ENCODE data around the gene BORCS5.
A peak's percentile ranks its signal among the peaks of the same experiment; 100 is the strongest.

The BORCS5 gene

GRCh38 chr12:12423367-12423766 is 66.5 kb downstream of the BORCS5 start:
- Mint-ChIP-seq H3K4me3 (no peak overlapping the region), H3K27me3 (no peaks in the 10 kb centered on the region), H3K9me3 (peaks cover 23 to 24% of the 10 kb centered on the region in 2 donors), H3K4me1 (peaks cover 0 to 2% of the 10 kb centered on the region in 2 donors), H3K27ac (no peak overlapping the region), H3K36me3 (peaks cover 47 to 59% of the 10 kb centered on the region in 2 donors)
- DNase-seq, result no peak
- no peak for ATAC-seq (replicated peaks)

- Mint-ChIP-seq H3K4me3 (no peak overlapping the region), H3K27me3 (no peaks in the 10 kb centered on the region), H3K9me3 (peaks cover 20 to 23% of the 10 kb centered on the region in 2 donors), H3K4me1 (peaks cover 5% of the 10 kb centered on the region in 2 donors), H3K27ac (no peak overlapping the region), H3K36me3 (peaks cover 39 to 49% of the 10 kb centered on the region in 2 donors)
- DNase-seq (no peak), ATAC-seq (replicated peaks) (no peak)
Observed at GRCh38 chr12:12425001-12425400, 68.1 kb downstream of the BORCS5 start.

DNA sequence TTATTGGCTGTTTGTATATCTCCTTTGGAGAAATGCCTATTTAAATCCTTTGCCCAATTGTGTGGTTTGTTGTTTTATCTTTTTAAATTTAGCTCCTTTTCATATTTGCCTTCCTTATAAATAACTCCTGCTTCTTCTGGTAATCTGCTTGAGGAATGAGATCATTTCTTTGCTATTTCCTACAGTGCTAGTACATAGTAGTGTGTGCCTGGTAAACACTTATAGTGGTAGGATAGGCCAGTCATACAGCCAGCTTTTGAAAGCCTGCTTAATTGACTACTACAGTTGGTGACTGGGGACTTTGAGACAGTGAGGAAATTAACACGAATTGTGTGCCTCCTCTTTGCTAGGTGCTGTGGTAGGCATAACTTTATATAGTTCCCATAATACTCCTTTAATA is 68.7 kb downstream of the BORCS5 start:
- Mint-ChIP-seq H3K4me1 (peaks cover 5% of the 10 kb centered on the region in 2 donors), H3K27me3 (no peaks in the 10 kb centered on the region), H3K27ac (no peak overlapping the region), H3K36me3 (peaks cover 39 to 45% of the 10 kb centered on the region in 2 donors), H3K9me3 (peaks cover 19 to 22% of the 10 kb centered on the region in 2 donors), H3K4me3 (no peak overlapping the region)
- ATAC-seq (replicated peaks), result no peak
- DNase-seq, result no peak

DNA sequence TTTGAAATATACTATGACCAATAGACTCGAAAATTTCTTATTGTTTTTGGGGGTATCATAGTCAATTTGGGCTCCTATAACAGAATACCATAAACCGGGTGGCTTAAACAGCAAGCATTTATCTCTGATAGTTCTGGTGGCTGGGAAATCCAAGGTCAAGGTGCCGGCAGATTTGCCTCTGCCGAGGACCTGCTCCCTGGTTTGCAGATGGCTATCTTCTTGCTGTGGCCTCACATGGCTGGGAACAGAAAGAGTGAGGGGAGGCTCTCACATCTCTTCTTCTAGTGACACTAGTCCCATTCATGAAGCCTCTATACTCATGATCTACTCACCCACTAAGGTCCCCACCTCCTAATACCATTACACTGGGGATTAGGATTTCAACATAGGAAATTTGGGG is 70.7 kb downstream of the BORCS5 start:
- H3K27ac Mint-ChIP-seq, result no peak overlapping the region
- peaks cover 5% of the 10 kb centered on the region in 2 donors for H3K4me1 Mint-ChIP-seq
- peaks cover 25 to 30% of the 10 kb centered on the region in 2 donors for H3K36me3 Mint-ChIP-seq
- H3K27me3 Mint-ChIP-seq, result no peaks in the 10 kb centered on the region
- ATAC-seq (replicated peaks) (no peak), DNase-seq (no peak)
- H3K4me3 Mint-ChIP-seq, result no peak overlapping the region
- H3K9me3 Mint-ChIP-seq, result peaks cover 9 to 12% of the 10 kb centered on the region in 2 donors

DNA sequence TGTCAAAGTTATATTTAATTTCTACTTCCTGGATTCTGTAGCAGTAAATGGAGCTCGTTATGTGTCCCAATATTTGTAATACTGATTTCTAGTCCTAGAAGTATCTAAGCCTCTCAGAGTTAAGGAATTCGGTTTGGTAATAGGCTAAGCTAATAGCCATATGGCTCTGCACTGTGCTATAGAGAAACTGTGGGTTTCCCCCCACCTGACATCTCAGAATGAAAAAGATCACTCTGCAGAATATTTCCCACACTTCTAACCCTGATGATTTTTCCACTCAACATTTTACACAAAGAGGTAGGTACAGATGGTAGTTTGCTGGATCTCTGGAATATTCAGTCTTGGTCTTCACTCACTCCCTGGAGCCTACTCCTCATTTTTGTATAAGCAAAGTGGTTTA is 71.2 kb downstream of the BORCS5 start:
- ATAC-seq (replicated peaks), result no peak
- peaks cover 5% of the 10 kb centered on the region in 2 donors for H3K4me1 Mint-ChIP-seq
- H3K9me3 Mint-ChIP-seq, result peaks cover 9 to 12% of the 10 kb centered on the region in 2 donors
- H3K4me3 Mint-ChIP-seq, result no peak overlapping the region
- no peak overlapping the region for H3K27ac Mint-ChIP-seq
- DNase-seq, result no peak
- H3K27me3 Mint-ChIP-seq, result no peaks in the 10 kb centered on the region
- peaks cover 27 to 29% of the 10 kb centered on the region in 2 donors for H3K36me3 Mint-ChIP-seq

DNA sequence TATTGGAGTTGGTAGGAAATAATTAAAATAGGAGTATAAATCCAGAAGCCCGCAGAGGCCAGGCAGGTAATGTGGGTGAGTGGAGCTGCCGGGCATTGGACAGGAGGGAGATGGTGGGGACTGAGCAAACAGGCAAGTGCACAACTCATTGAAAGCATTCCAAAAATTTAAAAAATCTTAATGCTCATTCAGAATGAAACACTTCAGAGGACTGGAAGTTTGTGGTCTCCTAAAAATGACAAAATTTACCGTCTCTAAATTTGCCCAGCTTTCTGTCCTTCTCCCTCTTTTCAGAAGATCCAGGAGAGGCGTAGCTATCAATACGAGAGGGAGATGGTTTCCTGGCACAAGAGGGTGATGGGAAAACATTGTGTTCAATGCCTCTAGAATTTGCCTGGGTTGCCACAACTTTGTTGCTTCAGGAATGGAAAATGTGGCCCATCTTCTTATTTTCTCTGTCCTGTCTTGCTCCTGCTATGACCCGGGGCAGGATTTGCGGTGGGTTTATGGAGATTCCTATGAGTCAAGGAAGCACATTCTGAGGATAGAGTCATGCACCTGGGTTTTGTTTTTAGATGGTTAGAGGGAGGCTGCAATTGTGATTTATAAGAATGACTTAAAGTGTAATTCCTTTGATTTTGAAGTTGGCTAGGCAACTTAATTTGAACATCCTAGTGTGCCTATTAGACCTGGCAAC is 72.2 kb downstream of the BORCS5 start:
- no peak for DNase-seq
- Mint-ChIP-seq H3K9me3 (peaks cover 2 to 7% of the 10 kb centered on the region in 2 donors), H3K27me3 (no peaks in the 10 kb centered on the region), H3K36me3 (peaks cover 17 to 23% of the 10 kb centered on the region in 2 donors), H3K4me3 (no peak overlapping the region), H3K4me1 (peaks cover 5 to 7% of the 10 kb centered on the region in 2 donors), H3K27ac (no peak overlapping the region)
- no peak for ATAC-seq (replicated peaks)

GRCh38 chr12:12432364-12432763 is 75.5 kb downstream of the BORCS5 start:
- peaks cover 19 to 27% of the 10 kb centered on the region in 2 donors for H3K36me3 Mint-ChIP-seq
- H3K9me3 Mint-ChIP-seq, result peaks cover 6% of the 10 kb centered on the region in 2 donors
- DNase-seq, result no peak
- H3K27ac Mint-ChIP-seq, result no peak overlapping the region
- H3K4me1 Mint-ChIP-seq, result peaks cover 5 to 9% of the 10 kb centered on the region in 2 donors
- no peak for ATAC-seq (replicated peaks)
- no peaks in the 10 kb centered on the region for H3K27me3 Mint-ChIP-seq
- H3K4me3 Mint-ChIP-seq, result no peak overlapping the region

GRCh38 chr12:12433203-12433731 is 76.4 kb downstream of the BORCS5 start:
- H3K9me3 Mint-ChIP-seq, result peaks cover 7% of the 10 kb centered on the region in 2 donors
- no peak for ATAC-seq (replicated peaks)
- no peak overlapping the region for H3K4me3 Mint-ChIP-seq
- H3K36me3 Mint-ChIP-seq, result peaks cover 25 to 34% of the 10 kb centered on the region in 2 donors
- H3K27me3 Mint-ChIP-seq, result no peaks in the 10 kb centered on the region
- H3K27ac Mint-ChIP-seq, result no peak overlapping the region
- no peak for DNase-seq
- peaks cover 5 to 7% of the 10 kb centered on the region in 2 donors for H3K4me1 Mint-ChIP-seq

- Mint-ChIP-seq H3K36me3 (peaks cover 34 to 49% of the 10 kb centered on the region in 2 donors), H3K27me3 (no peaks in the 10 kb centered on the region)
Observed at GRCh38 chr12:12436831-12437345, 80.0 kb downstream of the BORCS5 start.

GRCh38 chr12:12439636-12440035 is 82.8 kb downstream of the BORCS5 start:
- ATAC-seq (replicated peaks), result no peak
- H3K27me3 Mint-ChIP-seq, result no peaks in the 10 kb centered on the region
- peaks cover 11 to 12% of the 10 kb centered on the region in 2 donors for H3K4me1 Mint-ChIP-seq
- peaks cover 7% of the 10 kb centered on the region in 2 donors for H3K9me3 Mint-ChIP-seq
- peaks cover 34 to 41% of the 10 kb centered on the region in 2 donors for H3K36me3 Mint-ChIP-seq
- H3K4me3 Mint-ChIP-seq, result no peak overlapping the region
- DNase-seq, result no peak
- H3K27ac Mint-ChIP-seq, result no peak overlapping the region

More at GRCh38 chr12:12436831-12437345, 80.0 kb downstream of the BORCS5 start:
- ATAC-seq (replicated peaks) (no peak), DNase-seq (no peak)
- Mint-ChIP-seq H3K27ac (no peak overlapping the region), H3K9me3 (peaks cover 7% of the 10 kb centered on the region in 2 donors), H3K4me1 (peaks cover 1 to 8% of the 10 kb centered on the region in 2 donors), H3K4me3 (no peak overlapping the region)

- no peak overlapping the region for H3K27ac Mint-ChIP-seq
- H3K4me3 Mint-ChIP-seq, result no peak overlapping the region
- H3K9me3 Mint-ChIP-seq, result peaks cover 7% of the 10 kb centered on the region in 2 donors
- no peaks in the 10 kb centered on the region for H3K27me3 Mint-ChIP-seq
- H3K4me1 Mint-ChIP-seq, result peaks cover 11% of the 10 kb centered on the region in 2 donors
- DNase-seq (no peak), ATAC-seq (replicated peaks) (no peak)
- H3K36me3 Mint-ChIP-seq, result peaks cover 29 to 35% of the 10 kb centered on the region in 2 donors
Observed at GRCh38 chr12:12440784-12441428, 84.0 kb downstream of the BORCS5 start.

DNA sequence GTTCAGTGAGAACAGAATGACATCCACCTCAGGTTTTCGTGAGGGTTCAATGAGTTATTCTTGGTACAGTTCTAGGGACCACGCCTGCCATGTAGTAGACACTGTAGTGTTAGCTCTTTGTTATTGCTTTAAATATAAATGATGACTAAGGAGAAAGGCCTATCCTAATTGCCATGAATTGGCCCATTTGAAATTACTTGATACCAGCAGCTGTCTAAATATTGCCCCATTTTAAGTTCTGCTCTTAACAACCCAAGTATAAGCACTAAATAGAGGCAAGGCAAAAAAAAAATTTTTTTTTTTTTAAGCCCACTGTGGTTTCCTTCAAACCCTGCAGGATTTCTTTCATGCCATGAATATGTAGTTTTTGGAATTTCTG is 84.5 kb downstream of the BORCS5 start:
- DNase-seq (no peak), ATAC-seq (replicated peaks) (no peak)
- Mint-ChIP-seq H3K36me3 (peaks cover 25 to 30% of the 10 kb centered on the region in 2 donors), H3K4me3 (no peak overlapping the region), H3K9me3 (peaks cover 7% of the 10 kb centered on the region in 2 donors), H3K27ac (no peak overlapping the region), H3K27me3 (no peaks in the 10 kb centered on the region), H3K4me1 (peaks cover 11% of the 10 kb centered on the region in 2 donors)

DNA sequence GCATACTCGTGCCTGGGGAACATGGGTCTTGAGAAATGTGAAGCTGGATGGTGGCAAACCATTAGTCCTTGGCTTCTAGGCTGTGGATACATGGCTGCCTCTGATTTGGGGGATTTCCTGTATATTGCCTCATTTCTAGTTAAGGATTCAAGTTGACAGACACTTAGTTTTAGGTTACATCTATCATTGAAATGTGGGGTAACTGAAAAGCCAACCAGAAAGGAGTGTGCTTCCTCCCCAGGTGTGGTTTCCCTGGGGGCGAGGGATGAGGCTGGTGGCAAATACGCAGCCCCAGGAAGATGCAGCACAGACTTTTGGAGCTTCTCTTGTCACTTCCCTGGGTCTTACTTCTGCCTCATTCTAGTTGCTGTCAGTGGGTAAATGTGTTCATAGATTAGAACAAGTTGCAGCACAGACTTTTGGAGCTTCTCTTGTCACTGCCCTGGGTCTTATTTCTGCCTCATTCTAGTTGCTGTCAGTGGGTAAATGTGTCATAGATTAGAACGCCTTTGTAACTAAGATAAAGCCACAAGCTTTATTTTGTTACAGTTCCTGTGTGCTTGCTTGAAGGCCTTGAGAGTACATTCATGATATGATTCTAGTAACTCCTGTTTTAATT is 85.1 kb downstream of the BORCS5 start:
- peaks cover 5 to 6% of the 10 kb centered on the region in 2 donors for H3K9me3 Mint-ChIP-seq
- DNase-seq, result no peak
- no peak overlapping the region for H3K4me3 Mint-ChIP-seq
- H3K36me3 Mint-ChIP-seq, result peaks cover 23 to 26% of the 10 kb centered on the region in 2 donors
- H3K4me1 Mint-ChIP-seq, result peaks cover 11% of the 10 kb centered on the region in 2 donors
- no peaks in the 10 kb centered on the region for H3K27me3 Mint-ChIP-seq
- ATAC-seq (replicated peaks), result peak in 1 of 2 donors; percentile 41
- H3K27ac Mint-ChIP-seq, result peak overlapping the region; percentile 62

DNA sequence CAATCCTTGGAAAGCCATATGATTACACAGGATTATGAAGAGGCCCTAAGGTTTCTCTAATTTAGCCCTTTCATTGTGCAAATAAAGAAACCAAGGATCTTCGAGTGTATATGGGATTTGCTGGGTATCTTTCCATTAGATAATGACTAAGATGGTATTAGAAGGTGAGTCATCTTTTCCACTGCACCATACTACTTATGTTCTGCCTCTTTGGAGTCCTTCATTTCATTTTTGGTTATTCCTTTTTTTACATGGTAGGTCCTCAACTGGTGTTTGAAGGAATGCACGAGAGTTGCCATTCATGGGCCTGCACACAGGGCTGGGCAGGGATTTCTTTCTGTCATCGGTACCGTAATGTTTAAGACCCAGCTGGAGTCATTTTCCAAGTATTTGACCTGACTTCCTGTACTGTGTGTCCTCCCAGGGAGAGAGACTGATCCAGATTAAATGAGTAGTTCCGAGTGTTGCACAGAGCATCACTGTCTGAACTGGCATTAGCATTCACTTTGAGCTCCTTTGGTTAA is 85.7 kb downstream of the BORCS5 start:
- Mint-ChIP-seq H3K9me3 (no peaks in the 10 kb centered on the region), H3K27ac (no peak overlapping the region), H3K27me3 (no peaks in the 10 kb centered on the region), H3K4me3 (no peak overlapping the region), H3K36me3 (peaks cover 19 to 24% of the 10 kb centered on the region in 2 donors), H3K4me1 (peaks cover 11% of the 10 kb centered on the region in 2 donors)
- ATAC-seq (replicated peaks) (no peak), DNase-seq (no peak)

Data from stimulated activated naive B cell treated with anti-CD40 and anti-IgM and Interleukin-4, amounts not matched to agents 10 μg/mL and 1 μg/mL and 100 μg/mL, for 72 hours (primary cell).